ENCODE measurements around the gene C3orf20.

C3orf20 gene

GRCh38 chr3:14798231-14798630 lies 123.3 kb downstream of the C3orf20 start:
- Histone ChIP-seq H4K91ac (ENCODE audit: low read depth, low read length, poor library complexity) (no peak overlapping the region), H3K9me3 (replicated peaks in 1 of 2; ENCODE audit: control insufficient read depth in 2 of 2, insufficient read depth in 1 of 2, low read depth in 1 of 2, low read length in 2 of 2) (peaks cover 0 to 2% of the 10 kb centered on the region in 2 donors), H3K27me3 (ENCODE audit: control insufficient read depth in 3 of 3, insufficient read depth in 3 of 3, low read depth in 1 of 3, low read length in 3 of 3) (peaks cover 0 to 42% (median 0%) of the 10 kb centered on the region in 3 experiments), H3K4me3 (ENCODE audit: low read length in 2 of 2) (no peak overlapping the region), H2BK15ac (ENCODE audit: low read length) (no peak overlapping the region), H3K79me1 (ENCODE audit: low read depth, low read length) (no peaks in the 10 kb centered on the region), H3K27ac (replicated peaks; ENCODE audit: low read length) (no peak overlapping the region), H3K14ac (ENCODE audit: low read length) (no peak overlapping the region), H4K8ac (ENCODE audit: low read depth, low read length) (no peak overlapping the region), H2AFZ (ENCODE audit: low read length) (no peak overlapping the region), H3K9ac (ENCODE audit: low read depth, low read length, poor library complexity) (no peak overlapping the region), H3K4me2 (ENCODE audit: insufficient read depth, low read length, poor library complexity, severe bottlenecking) (no peak overlapping the region), H2AK5ac (ENCODE audit: low read depth, low read length) (no peak overlapping the region), H3K4ac (ENCODE audit: low read length) (no peak overlapping the region), H2BK120ac (ENCODE audit: low read depth, low read length) (no peak overlapping the region), H2BK12ac (ENCODE audit: low read length) (no peak overlapping the region), H3K23ac (ENCODE audit: low read depth, low read length, poor library complexity) (no peak overlapping the region), H3K18ac (ENCODE audit: low read length) (no peak overlapping the region), H3K36me3 (replicated peaks in 1 of 2; ENCODE audit: control insufficient read depth in 2 of 2, insufficient read depth in 2 of 2, low read length in 2 of 2) (no peaks in the 10 kb centered on the region), H3K4me1 (ENCODE audit: control insufficient read depth in 2 of 2, insufficient read depth in 1 of 2, low read depth in 1 of 2, low read length in 2 of 2) (no peaks in the 10 kb centered on the region), H2BK5ac (ENCODE audit: low read length) (no peak overlapping the region)
- no peak for DNase-seq (ENCODE audit: low spot score)
- WGBS, 2 donors (ENCODE audit: extremely low coverage in 2 of 2, insufficient read length in 2 of 2, insufficient replicate concordance in 1 of 2): no CpG with 5 or more reads among the region's 6 CpGs

- Histone ChIP-seq H2BK5ac (ENCODE audit: low read length) (no peak overlapping the region), H3K36me3 (replicated peaks in 1 of 2; ENCODE audit: control insufficient read depth in 2 of 2, insufficient read depth in 2 of 2, low read length in 2 of 2) (no peaks in the 10 kb centered on the region)
- no CpG with 5 or more reads among the region's 4 CpGs for WGBS, 2 donors (ENCODE audit: extremely low coverage in 2 of 2, insufficient read length in 2 of 2, insufficient replicate concordance in 1 of 2)
Observed at GRCh38 chr3:14799146-14799545, 124.2 kb downstream of the C3orf20 start.

GRCh38 chr3:14801031-14801430 lies 126.1 kb downstream of the C3orf20 start:
- Histone ChIP-seq H2BK5ac (ENCODE audit: low read length) (no peak overlapping the region), H2BK120ac (ENCODE audit: low read depth, low read length) (no peak overlapping the region), H3K18ac (ENCODE audit: low read length) (no peak overlapping the region), H2BK15ac (ENCODE audit: low read length) (no peak overlapping the region), H3K27me3 (ENCODE audit: control insufficient read depth in 3 of 3, insufficient read depth in 3 of 3, low read depth in 1 of 3, low read length in 3 of 3) (peaks cover 0 to 50% (median 0%) of the 10 kb centered on the region in 3 experiments), H2AK5ac (ENCODE audit: low read depth, low read length) (no peak overlapping the region), H4K91ac (ENCODE audit: low read depth, low read length, poor library complexity) (no peak overlapping the region), H3K4me1 (ENCODE audit: control insufficient read depth in 2 of 2, insufficient read depth in 1 of 2, low read depth in 1 of 2, low read length in 2 of 2) (no peaks in the 10 kb centered on the region), H3K4ac (ENCODE audit: low read length) (no peak overlapping the region), H3K27ac (replicated peaks; ENCODE audit: low read length) (no peak overlapping the region), H3K14ac (ENCODE audit: low read length) (no peak overlapping the region), H3K4me3 (ENCODE audit: low read length in 2 of 2) (no peak overlapping the region), H3K79me1 (ENCODE audit: low read depth, low read length) (no peaks in the 10 kb centered on the region), H3K23ac (ENCODE audit: low read depth, low read length, poor library complexity) (no peak overlapping the region), H2BK12ac (ENCODE audit: low read length) (no peak overlapping the region), H4K8ac (ENCODE audit: low read depth, low read length) (no peak overlapping the region), H3K9ac (ENCODE audit: low read depth, low read length, poor library complexity) (no peak overlapping the region), H2AFZ (ENCODE audit: low read length) (no peak overlapping the region), H3K36me3 (replicated peaks in 1 of 2; ENCODE audit: control insufficient read depth in 2 of 2, insufficient read depth in 2 of 2, low read length in 2 of 2) (no peaks in the 10 kb centered on the region), H3K4me2 (ENCODE audit: insufficient read depth, low read length, poor library complexity, severe bottlenecking) (no peak overlapping the region), H3K9me3 (replicated peaks in 1 of 2; ENCODE audit: control insufficient read depth in 2 of 2, insufficient read depth in 1 of 2, low read depth in 1 of 2, low read length in 2 of 2) (peaks cover 0 to 2% of the 10 kb centered on the region in 2 donors)
- no CpG with 5 or more reads among the region's 9 CpGs for WGBS, 2 donors (ENCODE audit: extremely low coverage in 2 of 2, insufficient read length in 2 of 2, insufficient replicate concordance in 1 of 2)
- no peak for DNase-seq (ENCODE audit: low spot score)

More at GRCh38 chr3:14799146-14799545, 124.2 kb downstream of the C3orf20 start:
- Histone ChIP-seq H3K27me3 (ENCODE audit: control insufficient read depth in 3 of 3, insufficient read depth in 3 of 3, low read depth in 1 of 3, low read length in 3 of 3) (peaks cover 0 to 47% (median 0%) of the 10 kb centered on the region in 3 experiments), H2BK15ac (ENCODE audit: low read length) (no peak overlapping the region), H3K18ac (ENCODE audit: low read length) (no peak overlapping the region), H2BK120ac (ENCODE audit: low read depth, low read length) (no peak overlapping the region), H4K91ac (ENCODE audit: low read depth, low read length, poor library complexity) (no peak overlapping the region), H3K23ac (ENCODE audit: low read depth, low read length, poor library complexity) (no peak overlapping the region), H3K14ac (ENCODE audit: low read length) (no peak overlapping the region), H3K9me3 (replicated peaks in 1 of 2; ENCODE audit: control insufficient read depth in 2 of 2, insufficient read depth in 1 of 2, low read depth in 1 of 2, low read length in 2 of 2) (peaks cover 0 to 2% of the 10 kb centered on the region in 2 donors), H3K4me2 (ENCODE audit: insufficient read depth, low read length, poor library complexity, severe bottlenecking) (no peak overlapping the region), H3K27ac (replicated peaks; ENCODE audit: low read length) (no peak overlapping the region), H3K79me1 (ENCODE audit: low read depth, low read length) (no peaks in the 10 kb centered on the region), H3K9ac (ENCODE audit: low read depth, low read length, poor library complexity) (no peak overlapping the region), H2BK12ac (ENCODE audit: low read length) (no peak overlapping the region), H2AK5ac (ENCODE audit: low read depth, low read length) (no peak overlapping the region), H3K4me1 (ENCODE audit: control insufficient read depth in 2 of 2, insufficient read depth in 1 of 2, low read depth in 1 of 2, low read length in 2 of 2) (no peaks in the 10 kb centered on the region), H3K4ac (ENCODE audit: low read length) (no peak overlapping the region), H3K4me3 (ENCODE audit: low read length in 2 of 2) (no peak overlapping the region), H2AFZ (ENCODE audit: low read length) (no peak overlapping the region), H4K8ac (ENCODE audit: low read depth, low read length) (no peak overlapping the region)
- no peak for DNase-seq (ENCODE audit: low spot score)

GRCh38 chr3:14801668-14802380 lies 126.9 kb downstream of the C3orf20 start:
- no peak overlapping the region for H2BK5ac ChIP-seq (ENCODE audit: low read length)
- H2AFZ ChIP-seq (ENCODE audit: low read length): no peak overlapping the region
- WGBS, 2 donors (ENCODE audit: extremely low coverage in 2 of 2, insufficient read length in 2 of 2, insufficient replicate concordance in 1 of 2): no CpG with 5 or more reads among the region's 10 CpGs
- H3K4ac ChIP-seq (ENCODE audit: low read length): no peak overlapping the region
- peak overlapping the region; percentile 35 for H2BK12ac ChIP-seq (ENCODE audit: low read length)
- no peaks in the 10 kb centered on the region for H3K36me3 ChIP-seq (replicated peaks in 1 of 2; ENCODE audit: control insufficient read depth in 2 of 2, insufficient read depth in 2 of 2, low read length in 2 of 2)
- H3K14ac ChIP-seq (ENCODE audit: low read length): peak overlapping the region; percentile 50
- no peak overlapping the region for H2BK120ac ChIP-seq (ENCODE audit: low read depth, low read length)
- H3K9me3 ChIP-seq (replicated peaks in 1 of 2; ENCODE audit: control insufficient read depth in 2 of 2, insufficient read depth in 1 of 2, low read depth in 1 of 2, low read length in 2 of 2): peaks cover 0 to 2% of the 10 kb centered on the region in 2 donors
- no peaks in the 10 kb centered on the region for H3K79me1 ChIP-seq (ENCODE audit: low read depth, low read length)
- no peak overlapping the region for H3K23ac ChIP-seq (ENCODE audit: low read depth, low read length, poor library complexity)
- H4K8ac ChIP-seq (ENCODE audit: low read depth, low read length): no peak overlapping the region
- DNase-seq (ENCODE audit: low spot score): no peak
- no peak overlapping the region for H3K4me2 ChIP-seq (ENCODE audit: insufficient read depth, low read length, poor library complexity, severe bottlenecking)
- H3K4me1 ChIP-seq (ENCODE audit: control insufficient read depth in 2 of 2, insufficient read depth in 1 of 2, low read depth in 1 of 2, low read length in 2 of 2): no peaks in the 10 kb centered on the region
- H3K18ac ChIP-seq (ENCODE audit: low read length): peak overlapping the region; percentile 25
- no peak overlapping the region for H3K27ac ChIP-seq (replicated peaks; ENCODE audit: low read length)
- no peak overlapping the region for H3K9ac ChIP-seq (ENCODE audit: low read depth, low read length, poor library complexity)
- no peak overlapping the region for H2AK5ac ChIP-seq (ENCODE audit: low read depth, low read length)
- H3K4me3 ChIP-seq (ENCODE audit: low read length in 2 of 2): no peak overlapping the region
- H4K91ac ChIP-seq (ENCODE audit: low read depth, low read length, poor library complexity): no peak overlapping the region
- H3K27me3 ChIP-seq (ENCODE audit: control insufficient read depth in 3 of 3, insufficient read depth in 3 of 3, low read depth in 1 of 3, low read length in 3 of 3): peaks cover 0 to 52% (median 0%) of the 10 kb centered on the region in 3 experiments
- no peak overlapping the region for H2BK15ac ChIP-seq (ENCODE audit: low read length)
